Bronchial epithelial cell (primary cell): ENCODE results near the gene KDM5B. TPM values are rescaled to one million over a fixed set of nuclear protein-coding genes. Genes with fewer than 3 reads are reported as not detected.

ENCODE experiments used
- DNase-seq: peaks from one replicate; pipeline ENCODE4 v3.0.0-alpha.2; 2010; ENCODE audit warnings: low read depth
- FAIRE-seq: peaks from 2 replicates; lab custom pipeline; 2011; peaks lifted over from hg19 to GRCh38; lab: Jason Lieb, UNC
- H3K27me3 ChIP-seq: 2 replicates; pipeline ENCODE4 v1.5.1; 2011; ENCODE audit warnings: low read length; ENCODE audit not compliant: control insufficient read depth, insufficient read depth
- H3K36me3 ChIP-seq: 2 replicates; pipeline ENCODE4 v1.5.1; 2011; ENCODE audit warnings: low read length; ENCODE audit not compliant: control insufficient read depth, insufficient read depth
- H3K4me3 ChIP-seq: 2 replicates; pipeline ENCODE4 v1.5.1; 2011; ENCODE audit warnings: mild to moderate bottlenecking, low read depth, low read length, control low read depth
- CTCF ChIP-seq: IDR thresholded peaks from 2 replicates; pipeline ENCODE4 v1.5.1; 2011; ENCODE audit warnings: mild to moderate bottlenecking, moderate library complexity, low read length, control low read depth, inconsistent platforms; ENCODE audit not compliant: insufficient read depth, severe bottlenecking
- total RNA-seq: library from RNA; depleted of rRNA; stranded (reverse); fragments of >200 nt; gene quantifications from 2 replicates; pipeline ENCODE4 v1.2.1, GENCODE V29; 2014

Gene KDM5B
- total RNA-seq, 1 donor from 2014 or later, result 74.0 TPM

GRCh38 chr1:202770135-202770534 is 38.1 kb downstream of the KDM5B start:
- DNase-seq, result no peak
- H3K27me3 ChIP-seq, result no peaks in the 10 kb centered on the region
- no peak for FAIRE-seq
- no peak for TF ChIP-seq CTCF
- H3K36me3 ChIP-seq, result peaks cover 9% of the 10 kb centered on the region
- no peak overlapping the region for H3K4me3 ChIP-seq

- no peak for TF ChIP-seq CTCF
- DNase-seq (no peak), FAIRE-seq (no peak)
- H3K36me3 ChIP-seq, result peaks cover 10% of the 10 kb centered on the region
- H3K27me3 ChIP-seq, result no peaks in the 10 kb centered on the region
- H3K4me3 ChIP-seq, result no peak overlapping the region
Measured at GRCh38 chr1:202765721-202766120, 42.5 kb downstream of the KDM5B start.

GRCh38 chr1:202762019-202762418 is 46.2 kb downstream of the KDM5B start:
- DNase-seq, result no peak
- Histone ChIP-seq H3K4me3 (no peak overlapping the region), H3K27me3 (no peaks in the 10 kb centered on the region), H3K36me3 (peaks cover 19% of the 10 kb centered on the region)
- no peak for TF ChIP-seq CTCF
- FAIRE-seq, result no peak

- H3K27me3 ChIP-seq, result no peaks in the 10 kb centered on the region
- DNase-seq (no peak), FAIRE-seq (no peak)
- no peak for TF ChIP-seq CTCF
- H3K4me3 ChIP-seq, result no peak overlapping the region
- peaks cover 19% of the 10 kb centered on the region for H3K36me3 ChIP-seq
Measured at GRCh38 chr1:202760589-202760988, 47.6 kb downstream of the KDM5B start.

- FAIRE-seq (no peak), DNase-seq (no peak)
- no peak for TF ChIP-seq CTCF
- H3K36me3 ChIP-seq, result peaks cover 21% of the 10 kb centered on the region
- no peaks in the 10 kb centered on the region for H3K27me3 ChIP-seq
- no peak overlapping the region for H3K4me3 ChIP-seq
Measured at GRCh38 chr1:202756391-202756790, 51.8 kb downstream of the KDM5B start.

- FAIRE-seq (no peak), DNase-seq (no peak)
- no peak for TF ChIP-seq CTCF
- Histone ChIP-seq H3K36me3 (peaks cover 22% of the 10 kb centered on the region), H3K27me3 (no peaks in the 10 kb centered on the region), H3K4me3 (no peak overlapping the region)
Measured at GRCh38 chr1:202754293-202754692, 53.9 kb downstream of the KDM5B start.
